SJCRH30 (cell line): ENCODE measurements around the gene ADH6. TPM values are rescaled to one million over a fixed set of nuclear protein-coding genes. Genes with fewer than 3 reads are reported as not detected.
"Not testable (repeated sequence)": the region's sequence is repeated elsewhere in the genome, so short reads cannot be mapped to it uniquely, and the experiment has no call there.

Source experiments
- DNase-seq, 2 experiments: peaks; one replicate each; pipeline ENCODE4 v3.0.0-alpha.2; 2015 to 2020
- H3K27ac ChIP-seq: fragments of 250-450 bp; sonication (Bioruptor Pico); 2 replicates; pipeline ENCODE4 v1.5.1; 2020; ENCODE audit warnings: mild to moderate bottlenecking, moderate library complexity
- H3K27me3 ChIP-seq: fragments of 250-450 bp; sonication (Bioruptor Pico); 2 replicates; pipeline ENCODE4 v1.5.1; 2020; ENCODE audit warnings: mild to moderate bottlenecking, moderate library complexity
- H3K36me3 ChIP-seq: fragments of 250-450 bp; sonication (Bioruptor Pico); 2 replicates; pipeline ENCODE4 v1.5.1; 2020; ENCODE audit warnings: mild to moderate bottlenecking, moderate library complexity
- H3K4me1 ChIP-seq: fragments of 250-450 bp; sonication (Bioruptor Pico); 2 replicates; pipeline ENCODE4 v1.5.1; 2020; ENCODE audit warnings: mild to moderate bottlenecking, moderate library complexity
- H3K4me3 ChIP-seq: fragments of 250-450 bp; sonication (Bioruptor Pico); 2 replicates; pipeline ENCODE4 v1.5.1; 2020; ENCODE audit warnings: mild to moderate bottlenecking, moderate library complexity
- H3K9me3 ChIP-seq: fragments of 250-450 bp; sonication (Bioruptor Pico); replicated peaks from 2 replicates; pipeline ENCODE4 v1.5.1; 2020; ENCODE audit warnings: mild to moderate bottlenecking, moderate library complexity
- total RNA-seq: library from RNA; depleted of rRNA; stranded (reverse); fragments of >200 nt; shearing (Covaris generic); gene quantifications from 2 replicates; pipeline ENCODE4 v1.2.3, GENCODE V29; 2014

The ADH6 gene
- total RNA-seq, 1 experiment from 2014 or later: not detected

GRCh38 chr4:99207069-99207743, 11.8 kb downstream of the ADH6 start:
- no peaks in the 10 kb centered on the region for H3K27me3 ChIP-seq
- H3K4me1 ChIP-seq: no peaks in the 10 kb centered on the region
- no peaks in the 10 kb centered on the region for H3K36me3 ChIP-seq
- no peaks in the 10 kb centered on the region for H3K9me3 ChIP-seq
- no peak overlapping the region for H3K27ac ChIP-seq
- DNase-seq: no peak
- H3K4me3 ChIP-seq: no peak overlapping the region

DNA sequence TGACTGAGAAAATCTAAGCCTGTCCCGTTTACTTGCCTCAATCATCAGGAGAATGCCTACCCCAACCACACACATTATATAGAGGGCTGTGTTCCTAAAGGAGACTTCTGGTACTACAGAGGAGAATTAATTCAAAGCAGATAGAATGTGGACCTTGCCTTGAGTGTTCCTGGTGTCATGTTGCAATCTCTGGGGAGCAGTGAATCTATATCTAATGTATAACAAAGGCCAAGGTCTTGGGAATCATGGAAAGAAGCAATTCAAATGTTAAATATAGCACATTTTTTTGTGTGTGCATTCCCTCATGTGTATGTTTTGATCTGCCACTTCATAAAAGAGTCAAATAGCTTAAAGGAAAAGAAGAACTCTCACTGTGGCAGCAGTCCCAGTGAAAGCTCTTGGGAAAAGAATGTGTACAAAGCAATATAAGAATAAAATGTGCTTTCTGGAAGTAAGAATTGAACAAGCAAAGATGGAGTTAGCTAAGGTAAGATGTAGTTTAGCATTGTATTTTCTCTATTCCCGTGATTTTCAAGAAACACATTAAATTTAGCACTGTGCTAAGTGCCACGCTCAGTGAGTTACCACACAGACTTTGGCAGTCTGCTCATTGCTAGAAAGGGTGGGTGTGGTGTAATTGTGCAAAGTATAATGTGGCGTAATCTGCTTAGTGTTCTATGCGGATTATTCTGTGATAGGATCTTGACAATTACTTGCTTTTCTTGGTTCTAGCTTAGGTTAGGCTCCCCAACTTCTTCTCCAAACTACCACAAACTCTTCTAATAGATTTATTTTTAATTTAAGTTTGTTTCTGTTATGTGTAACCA, 13.7 kb downstream of the ADH6 start:
- Histone ChIP-seq H3K4me1 (no peaks in the 10 kb centered on the region), H3K27ac (no peak overlapping the region), H3K9me3 (no peaks in the 10 kb centered on the region), H3K4me3 (no peak overlapping the region), H3K36me3 (no peaks in the 10 kb centered on the region), H3K27me3 (no peaks in the 10 kb centered on the region)
- DNase-seq: peak in 1 of 2 experiments; percentile 22

- H3K36me3 ChIP-seq: no peaks in the 10 kb centered on the region
- no peak overlapping the region for H3K4me3 ChIP-seq
- no peaks in the 10 kb centered on the region for H3K9me3 ChIP-seq
- DNase-seq: no peak
- H3K27me3 ChIP-seq: no peaks in the 10 kb centered on the region
- no peak overlapping the region for H3K27ac ChIP-seq
- no peaks in the 10 kb centered on the region for H3K4me1 ChIP-seq
Measured at GRCh38 chr4:99202536-99202935, 16.5 kb downstream of the ADH6 start.

DNA sequence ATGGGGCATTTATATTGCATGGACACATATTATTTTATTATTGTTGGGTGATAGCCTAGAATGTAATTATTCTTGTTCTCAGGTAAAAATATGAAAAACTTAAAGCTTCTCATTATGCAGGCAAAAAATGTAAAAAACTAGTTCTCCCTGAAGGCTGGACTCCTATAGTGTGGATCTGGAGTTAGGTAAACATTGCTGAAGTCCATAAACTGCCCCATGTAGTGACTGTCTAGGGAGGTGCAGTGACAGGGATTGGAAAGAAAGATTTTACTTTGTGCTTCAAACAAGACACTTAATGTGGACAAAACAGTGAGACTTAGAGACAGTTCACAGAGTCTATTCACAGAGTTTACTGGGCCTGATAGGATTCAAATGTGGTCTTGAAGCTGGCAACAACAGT, 17.0 kb downstream of the ADH6 start:
- Histone ChIP-seq H3K4me1 (no peaks in the 10 kb centered on the region), H3K36me3 (no peaks in the 10 kb centered on the region), H3K27ac (no peak overlapping the region), H3K9me3 (no peaks in the 10 kb centered on the region), H3K4me3 (no peak overlapping the region), H3K27me3 (no peaks in the 10 kb centered on the region)
- no peak for DNase-seq

GRCh38 chr4:99201690-99202089, 17.4 kb downstream of the ADH6 start:
- DNase-seq: no peak
- Histone ChIP-seq H3K4me1 (no peaks in the 10 kb centered on the region), H3K27me3 (no peaks in the 10 kb centered on the region), H3K27ac (no peak overlapping the region), H3K36me3 (no peaks in the 10 kb centered on the region), H3K9me3 (no peaks in the 10 kb centered on the region), H3K4me3 (no peak overlapping the region)

DNA sequence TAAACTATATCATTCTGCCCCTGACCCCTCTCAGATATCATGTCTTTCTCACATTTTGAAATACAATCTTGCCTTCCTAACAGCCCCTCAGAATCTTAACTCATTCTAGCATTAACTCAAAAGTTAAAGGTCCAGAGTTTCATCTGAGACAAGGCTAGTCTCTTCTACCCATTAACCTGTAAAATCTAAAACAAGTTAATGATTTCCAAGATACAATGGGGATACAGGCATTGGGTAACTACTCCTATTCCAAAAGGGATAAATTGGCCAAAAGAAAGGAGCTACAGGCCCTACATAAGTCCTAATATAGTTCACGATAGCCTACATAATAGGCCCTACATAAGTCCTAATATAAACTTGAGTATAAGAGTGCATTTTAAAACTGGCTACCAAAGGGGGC, 18.9 kb downstream of the ADH6 start:
- no peaks in the 10 kb centered on the region for H3K9me3 ChIP-seq
- H3K4me1 ChIP-seq: no peaks in the 10 kb centered on the region
- H3K27ac ChIP-seq: no peak overlapping the region
- H3K27me3 ChIP-seq: no peaks in the 10 kb centered on the region
- no peak for DNase-seq
- no peaks in the 10 kb centered on the region for H3K36me3 ChIP-seq
- H3K4me3 ChIP-seq: no peak overlapping the region

DNA sequence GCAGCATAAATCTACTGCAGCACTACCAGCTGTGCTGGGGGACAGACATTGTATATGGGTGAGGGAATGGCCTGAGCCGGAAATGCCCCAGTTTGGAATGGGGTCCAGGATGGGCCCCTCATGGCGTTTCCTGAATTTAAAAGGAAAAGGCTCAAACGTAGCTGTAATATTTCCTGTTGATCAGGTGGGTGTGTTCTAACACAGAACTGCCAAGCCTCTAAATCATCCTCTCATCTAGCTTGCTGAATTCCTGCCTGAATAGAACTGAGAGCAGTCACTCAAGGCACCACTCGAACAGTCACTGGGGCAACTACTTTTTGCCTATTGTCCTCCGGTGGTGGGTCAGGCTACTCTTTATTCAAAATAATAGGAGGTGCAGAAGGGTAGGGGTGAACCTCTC, 28.7 kb downstream of the ADH6 start:
- Histone ChIP-seq H3K27ac (no peak overlapping the region), H3K9me3 (no peaks in the 10 kb centered on the region), H3K4me3 (no peak overlapping the region), H3K27me3 (no peaks in the 10 kb centered on the region), H3K36me3 (no peaks in the 10 kb centered on the region), H3K4me1 (no peaks in the 10 kb centered on the region)
- no peak for DNase-seq

GRCh38 chr4:99189900-99190299, 29.1 kb downstream of the ADH6 start:
- not testable (repeated sequence) for H3K9me3 ChIP-seq, H3K4me3 ChIP-seq, H3K4me1 ChIP-seq, H3K27ac ChIP-seq, DNase-seq, H3K36me3 ChIP-seq, H3K27me3 ChIP-seq

DNA sequence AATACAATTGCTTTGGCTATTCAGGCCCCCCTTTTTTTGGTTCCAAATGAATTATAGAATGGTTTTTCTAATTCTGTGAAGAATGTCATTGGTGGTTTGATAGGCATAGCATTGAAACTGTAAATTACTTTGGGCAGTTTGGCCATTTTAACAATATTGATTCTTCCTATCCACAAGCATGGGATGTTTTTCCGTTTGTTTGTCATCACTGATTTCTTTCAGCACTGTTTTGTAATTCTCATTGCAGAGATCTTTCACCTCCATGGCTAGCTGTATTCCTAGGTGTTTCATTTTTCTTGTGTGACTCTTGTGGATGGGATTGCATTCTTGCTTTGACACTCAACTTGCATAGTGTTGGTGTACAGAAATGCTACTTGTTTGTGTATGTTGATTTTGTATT, 33.0 kb downstream of the ADH6 start:
- Histone ChIP-seq H3K27me3 (no peaks in the 10 kb centered on the region), H3K36me3 (no peaks in the 10 kb centered on the region), H3K9me3 (no peaks in the 10 kb centered on the region), H3K4me3 (no peak overlapping the region), H3K4me1 (no peaks in the 10 kb centered on the region), H3K27ac (no peak overlapping the region)
- DNase-seq: no peak

- Histone ChIP-seq H3K27me3 (no peaks in the 10 kb centered on the region), H3K9me3 (no peaks in the 10 kb centered on the region), H3K36me3 (no peaks in the 10 kb centered on the region), H3K4me3 (no peak overlapping the region), H3K27ac (no peak overlapping the region), H3K4me1 (no peaks in the 10 kb centered on the region)
- no peak for DNase-seq
Measured at GRCh38 chr4:99185581-99185980, 33.5 kb downstream of the ADH6 start.

DNA sequence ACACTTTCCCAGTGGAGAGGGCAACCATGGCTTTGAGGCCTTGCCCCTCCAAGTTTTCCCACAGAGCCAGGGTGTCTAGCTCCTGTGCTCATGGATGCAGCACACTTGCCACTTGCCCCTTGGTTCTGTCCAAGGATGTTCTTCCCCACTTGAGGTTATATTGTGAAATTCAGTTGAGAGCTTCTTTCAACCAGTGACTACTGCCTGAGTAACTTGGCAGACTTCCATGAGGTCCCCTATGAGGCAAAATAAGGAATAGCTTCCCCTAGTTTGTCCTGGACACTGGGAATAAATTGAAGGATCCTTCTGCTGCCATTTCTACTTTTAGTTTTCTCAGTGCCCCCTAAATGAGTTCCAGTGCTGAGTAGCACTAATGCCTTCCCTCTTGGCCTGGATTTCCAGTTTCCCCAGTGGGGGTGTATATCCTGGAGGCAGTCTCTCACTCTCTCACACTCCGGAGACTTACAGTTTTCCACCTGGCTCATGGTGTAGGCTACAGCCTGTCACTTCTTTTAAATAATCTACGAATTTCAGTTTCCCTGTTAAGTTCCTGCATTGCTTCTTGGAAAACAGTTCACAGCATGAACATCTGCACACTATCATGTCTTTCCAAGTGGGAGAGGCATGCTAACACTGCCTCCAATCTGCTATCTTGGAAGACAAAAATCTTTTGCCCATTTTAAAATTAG, 38.5 kb downstream of the ADH6 start:
- no peaks in the 10 kb centered on the region for H3K36me3 ChIP-seq
- H3K4me3 ChIP-seq: no peak overlapping the region
- H3K27ac ChIP-seq: no peak overlapping the region
- no peaks in the 10 kb centered on the region for H3K27me3 ChIP-seq
- H3K9me3 ChIP-seq: no peaks in the 10 kb centered on the region
- no peak for DNase-seq
- H3K4me1 ChIP-seq: no peaks in the 10 kb centered on the region

DNA sequence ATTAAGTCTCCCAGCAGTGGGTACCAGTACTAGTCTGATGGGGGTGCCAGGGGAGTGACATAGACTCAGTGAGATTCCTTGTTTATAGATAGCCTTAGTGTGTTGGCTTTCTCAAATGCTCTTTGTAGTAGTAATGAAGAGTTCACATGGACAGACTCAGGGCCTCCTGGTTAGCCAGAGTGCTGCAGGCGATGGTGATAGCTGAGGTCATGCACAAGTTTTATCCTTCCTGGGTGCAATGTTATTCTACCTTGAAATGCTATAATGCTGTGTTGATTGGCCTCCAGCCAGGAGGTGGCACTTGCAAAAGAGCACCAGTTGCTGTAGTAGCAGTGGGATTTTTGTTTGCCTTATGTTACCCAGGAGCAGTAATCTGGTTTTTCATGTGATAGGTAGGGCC, 39.4 kb downstream of the ADH6 start:
- H3K27me3 ChIP-seq: no peaks in the 10 kb centered on the region
- no peaks in the 10 kb centered on the region for H3K9me3 ChIP-seq
- H3K36me3 ChIP-seq: no peaks in the 10 kb centered on the region
- DNase-seq: peak in 1 of 2 experiments; percentile 3
- H3K27ac ChIP-seq: no peak overlapping the region
- H3K4me1 ChIP-seq: no peaks in the 10 kb centered on the region
- no peak overlapping the region for H3K4me3 ChIP-seq

- Histone ChIP-seq H3K4me1 (no peaks in the 10 kb centered on the region), H3K27ac (no peak overlapping the region), H3K4me3 (no peak overlapping the region), H3K9me3 (no peaks in the 10 kb centered on the region), H3K36me3 (no peaks in the 10 kb centered on the region), H3K27me3 (no peaks in the 10 kb centered on the region)
- DNase-seq: no peak
Measured at GRCh38 chr4:99179178-99179577, 39.9 kb downstream of the ADH6 start.

DNA sequence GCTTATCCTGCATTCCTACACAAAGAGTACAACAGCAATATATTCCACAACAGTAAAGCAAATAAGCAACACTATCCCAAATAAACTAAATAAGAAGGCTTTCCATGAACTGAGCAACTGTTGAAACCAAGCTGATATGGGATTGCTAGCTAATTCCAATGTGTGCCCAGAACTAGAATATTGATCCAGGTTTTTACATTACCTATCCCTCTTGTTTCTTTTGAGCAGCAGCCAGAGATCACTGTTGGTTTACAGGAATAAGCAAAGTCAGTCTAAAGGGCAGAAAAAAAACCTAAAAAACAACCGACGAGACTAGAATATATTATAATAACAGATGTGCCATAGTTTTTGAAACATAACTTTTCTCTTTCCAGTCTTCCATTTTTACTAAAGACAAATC, 52.5 kb downstream of the ADH6 start:
- no peaks in the 10 kb centered on the region for H3K9me3 ChIP-seq
- H3K4me1 ChIP-seq: no peaks in the 10 kb centered on the region
- H3K4me3 ChIP-seq: no peak overlapping the region
- H3K27ac ChIP-seq: no peak overlapping the region
- no peak for DNase-seq
- no peaks in the 10 kb centered on the region for H3K27me3 ChIP-seq
- no peaks in the 10 kb centered on the region for H3K36me3 ChIP-seq

DNA sequence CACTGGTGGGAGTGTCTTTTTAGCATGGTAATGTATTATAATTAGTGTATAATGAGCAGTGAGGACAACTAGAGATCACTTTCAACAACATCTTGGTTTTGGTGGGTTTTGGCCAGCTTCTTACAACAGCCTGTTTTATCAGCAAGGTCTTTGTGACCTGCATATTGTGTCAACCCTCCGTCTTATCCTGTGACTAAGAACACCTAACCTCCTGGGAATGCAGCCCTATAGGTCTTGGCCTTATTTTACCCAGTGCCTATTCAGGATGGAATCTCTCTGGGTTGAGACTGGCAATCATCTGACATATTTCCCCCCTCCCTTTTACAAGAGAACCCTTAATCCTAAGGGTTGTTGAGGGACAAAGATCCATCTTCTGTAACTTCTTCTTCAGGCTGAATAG, 53.1 kb downstream of the ADH6 start:
- Histone ChIP-seq H3K27me3 (no peaks in the 10 kb centered on the region), H3K9me3 (no peaks in the 10 kb centered on the region), H3K4me1 (no peaks in the 10 kb centered on the region), H3K4me3 (no peak overlapping the region), H3K27ac (no peak overlapping the region), H3K36me3 (no peaks in the 10 kb centered on the region)
- DNase-seq: no peak
